Activated CD8-positive, alpha-beta T cell treated with anti-CD3 and anti-CD28 coated beads, Interleukin-2, amount 10 ng/mL, durations not matched to agents 7 days and 5 days (primary cell): Measurements from ENCODE around the gene AGBL4. TPM values are rescaled to one million over a fixed set of nuclear protein-coding genes. Genes with fewer than 3 reads are reported as not detected.

Experiments used
- ATAC-seq: fragments of 150-1000 bp; cut with Tn5 transposase; one replicate; pipeline ENCODE4 v1.10.0; 2021; ENCODE audit warnings: moderate library complexity
- CTCF ChIA-PET: fragments of 350-600 bp; sonication (Branson Sonifier 250); formaldehyde crosslinking; loops from one replicate; lab custom pipeline; 2021; ENCODE audit warnings: antibody characterized with exemption; lab: Charles Lee
- POLR2A ChIA-PET: fragments of 350-600 bp; sonication (Branson Sonifier 250); formaldehyde crosslinking; loops from one replicate; lab custom pipeline; 2021; ENCODE audit warnings: antibody characterized with exemption; lab: Charles Lee
- DNase-seq: peaks from one replicate; pipeline ENCODE4 v3.0.0-alpha.2; 2020
- H3K27ac Mint-ChIP-seq: one replicate; pipeline ENCODE4 v1.8.0; 2021; ENCODE audit warnings: mild to moderate bottlenecking, mixed read lengths
- H3K27me3 Mint-ChIP-seq: one replicate; pipeline ENCODE4 v1.8.0; 2021; ENCODE audit warnings: low read depth, mixed read lengths
- H3K36me3 Mint-ChIP-seq: one replicate; pipeline ENCODE4 v1.8.0; 2021; ENCODE audit warnings: low read depth, mixed read lengths
- H3K4me1 Mint-ChIP-seq: one replicate; pipeline ENCODE4 v1.8.0; 2021; ENCODE audit warnings: low read depth, mixed read lengths
- H3K4me3 Mint-ChIP-seq: one replicate; pipeline ENCODE4 v1.8.0; 2021; ENCODE audit warnings: mild to moderate bottlenecking, mixed read lengths
- H3K9me3 Mint-ChIP-seq: one replicate; pipeline ENCODE4 v1.8.0; 2022; ENCODE audit warnings: mixed read lengths; ENCODE audit not compliant: insufficient read depth
- total RNA-seq, 2 experiments: library from RNA; stranded (reverse); gene quantifications; one replicate each; pipeline ENCODE4 v1.2.3, GENCODE V29; 2021

Gene AGBL4
- total RNA-seq, 2 experiments from 2014 or later = not detected

GRCh38 chr1:48498096-48498791, 1525.5 kb downstream of the AGBL4 start:
- no peak overlapping the region for H3K4me3 Mint-ChIP-seq
- POLR2A ChIA-PET = no interaction called here
- no peaks in the 10 kb centered on the region for H3K9me3 Mint-ChIP-seq
- peaks cover 2% of the 10 kb centered on the region for H3K4me1 Mint-ChIP-seq
- H3K27ac Mint-ChIP-seq = no peak overlapping the region
- no peaks in the 10 kb centered on the region for H3K36me3 Mint-ChIP-seq
- DNase-seq = peak; percentile 75
- H3K27me3 Mint-ChIP-seq = peaks cover 4% of the 10 kb centered on the region
- CTCF ChIA-PET = interaction anchor here (0.6 to 1.7 kb wide), 19 partner anchors 9 to 389 kb away, joined by 3 to 10 read pairs (median 4); partner anchors contain the start of gene SPATA6
- ATAC-seq = peak; percentile 94

GRCh38 chr1:48495911-48496310, 1527.8 kb downstream of the AGBL4 start:
- Mint-ChIP-seq H3K27ac (no peak overlapping the region), H3K27me3 (peaks cover 4% of the 10 kb centered on the region), H3K9me3 (no peaks in the 10 kb centered on the region), H3K36me3 (no peaks in the 10 kb centered on the region), H3K4me1 (peaks cover 2% of the 10 kb centered on the region), H3K4me3 (no peak overlapping the region)
- ATAC-seq (no peak), DNase-seq (no peak)
- POLR2A ChIA-PET = interaction anchor here (0.6 kb wide), 1 partner anchor 18 kb away, joined by 3 read pairs; no protein-coding TSS in a partner anchor
- CTCF ChIA-PET = no interaction called here

- H3K36me3 Mint-ChIP-seq = no peaks in the 10 kb centered on the region
- POLR2A ChIA-PET = interaction anchor here (0.6 kb wide), 1 partner anchor 19 kb away, joined by 3 read pairs; no protein-coding TSS in a partner anchor
- H3K27ac Mint-ChIP-seq = no peak overlapping the region
- CTCF ChIA-PET = no interaction called here
- H3K4me1 Mint-ChIP-seq = peaks cover 2% of the 10 kb centered on the region
- ATAC-seq (no peak), DNase-seq (no peak)
- H3K27me3 Mint-ChIP-seq = peaks cover 4% of the 10 kb centered on the region
- H3K9me3 Mint-ChIP-seq = no peaks in the 10 kb centered on the region
- no peak overlapping the region for H3K4me3 Mint-ChIP-seq
Observed at GRCh38 chr1:48495166-48495565, 1528.6 kb downstream of the AGBL4 start.

- no peak for ATAC-seq
- POLR2A ChIA-PET = no interaction called here
- CTCF ChIA-PET = no interaction called here
- Mint-ChIP-seq H3K36me3 (no peaks in the 10 kb centered on the region), H3K9me3 (no peaks in the 10 kb centered on the region), H3K27ac (no peak overlapping the region), H3K4me1 (peaks cover 2% of the 10 kb centered on the region), H3K4me3 (no peak overlapping the region), H3K27me3 (peaks cover 4% of the 10 kb centered on the region)
- no peak for DNase-seq
Observed at GRCh38 chr1:48493970-48494769, 1529.6 kb downstream of the AGBL4 start.

DNA sequence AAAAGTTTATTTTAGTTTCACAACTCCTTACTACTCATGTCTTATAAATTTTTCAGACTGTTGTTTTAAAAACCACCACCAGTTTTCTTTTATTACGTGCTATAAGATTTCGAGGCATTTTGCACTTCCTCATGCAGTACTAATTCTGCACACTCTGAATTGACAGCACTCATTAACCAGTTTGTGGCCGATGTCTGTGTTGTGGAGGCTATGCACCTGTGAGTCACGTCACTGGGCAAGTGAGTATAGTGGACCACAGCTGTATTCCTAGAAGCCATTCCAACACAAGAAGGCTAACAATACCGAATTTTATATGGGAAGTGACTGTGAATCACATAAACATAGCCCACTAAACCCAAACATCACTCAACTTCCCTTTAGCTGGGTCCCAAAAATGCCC, 1530.7 kb downstream of the AGBL4 start:
- H3K27me3 Mint-ChIP-seq = peaks cover 4% of the 10 kb centered on the region
- CTCF ChIA-PET = no interaction called here

DNA sequence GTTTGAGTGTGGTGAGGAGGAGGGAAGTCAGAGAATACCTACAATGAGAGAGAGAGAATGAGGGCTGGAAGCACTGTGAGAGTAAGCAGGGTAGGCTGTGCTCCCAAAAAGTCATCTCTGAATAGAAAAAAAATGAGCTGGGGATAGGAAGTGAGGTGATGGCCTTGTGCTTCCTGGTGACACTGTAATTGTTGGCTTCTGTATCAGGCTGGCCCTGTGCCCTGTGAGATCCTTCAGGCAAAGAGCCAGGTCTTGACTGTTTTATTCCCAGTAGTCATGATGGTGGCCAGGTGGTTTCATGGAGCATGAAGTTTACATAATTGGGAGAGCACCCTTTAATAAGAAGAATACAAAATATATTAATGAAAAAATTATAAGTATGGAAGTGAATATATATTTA, 1531.4 kb downstream of the AGBL4 start:
- DNase-seq (no peak), ATAC-seq (no peak)
- CTCF ChIA-PET = no interaction called here

More for the DNA sequence above, 1530.7 kb downstream of the AGBL4 start:
- no peak overlapping the region for H3K27ac Mint-ChIP-seq
- no peaks in the 10 kb centered on the region for H3K9me3 Mint-ChIP-seq
- no peak overlapping the region for H3K4me3 Mint-ChIP-seq
- POLR2A ChIA-PET = no interaction called here
- ATAC-seq (no peak), DNase-seq (no peak)
- H3K36me3 Mint-ChIP-seq = no peaks in the 10 kb centered on the region
- H3K4me1 Mint-ChIP-seq = no peaks in the 10 kb centered on the region

GRCh38 chr1:48488721-48489120, 1535.0 kb downstream of the AGBL4 start:
- H3K27ac Mint-ChIP-seq = no peak overlapping the region
- no peaks in the 10 kb centered on the region for H3K4me1 Mint-ChIP-seq
- ATAC-seq = no peak
- no peaks in the 10 kb centered on the region for H3K36me3 Mint-ChIP-seq
- no peak for DNase-seq
- no peaks in the 10 kb centered on the region for H3K9me3 Mint-ChIP-seq
- CTCF ChIA-PET = interaction anchor here (1.4 kb wide), 1 partner anchor 9 kb away, joined by 6 read pairs; no protein-coding TSS in a partner anchor
- H3K4me3 Mint-ChIP-seq = no peak overlapping the region
- POLR2A ChIA-PET = no interaction called here
- H3K27me3 Mint-ChIP-seq = peaks cover 2% of the 10 kb centered on the region

More for the DNA sequence above, 1531.4 kb downstream of the AGBL4 start:
- Mint-ChIP-seq H3K9me3 (no peaks in the 10 kb centered on the region), H3K27me3 (peaks cover 4% of the 10 kb centered on the region), H3K27ac (no peak overlapping the region), H3K36me3 (no peaks in the 10 kb centered on the region), H3K4me1 (no peaks in the 10 kb centered on the region), H3K4me3 (no peak overlapping the region)
- POLR2A ChIA-PET = no interaction called here

Other genes with a start within 250 kb of the AGBL4 start
- not detected for gene ELAVL4, start 85.0 kb upstream of the AGBL4 start, total RNA-seq